ENCODE measurements around the gene FOXP1. TPM values are rescaled to one million over a fixed set of nuclear protein-coding genes. Genes with fewer than 3 reads are reported as not detected.

Gene FOXP1
- total and polyA plus RNA-seq, 2 donors from 2014 or later = 6.7 to 87.2 TPM

DNA sequence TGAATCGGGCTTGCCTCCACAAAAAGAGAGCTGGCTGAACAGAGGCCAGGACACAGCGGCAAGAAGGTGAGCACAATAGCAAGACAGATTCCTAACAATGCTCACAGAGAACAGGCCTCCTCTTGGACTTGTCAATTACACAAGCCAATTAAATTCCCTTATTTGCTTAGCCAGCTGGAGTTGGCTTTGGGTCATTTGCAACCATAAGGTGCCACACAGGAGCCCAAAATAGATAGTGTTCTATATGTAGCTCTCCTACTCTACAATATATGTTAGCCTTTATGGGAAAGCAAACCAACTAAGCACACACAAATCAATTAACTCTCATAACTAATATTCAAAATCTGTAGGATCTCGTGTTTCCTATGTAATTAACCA is 335.6 kb downstream of the FOXP1 start:
- intact Hi-C loops (cut with DNase I) = no loop called here
- FAIRE-seq (no peak), DNase-seq (no peak)
- H3K27me3 ChIP-seq (ENCODE audit: control insufficient read depth, insufficient read depth, low read length) = no peaks in the 10 kb centered on the region
- no peaks in the 10 kb centered on the region for H3K9me3 ChIP-seq (ENCODE audit: control insufficient read depth in 2 of 3, insufficient read depth in 1 of 3, low read length in 3 of 3)
- H3K27ac ChIP-seq (ENCODE audit: low read depth in 2 of 2, low read length in 2 of 2) = no peak overlapping the region
- TF ChIP-seq, protein P1, sequence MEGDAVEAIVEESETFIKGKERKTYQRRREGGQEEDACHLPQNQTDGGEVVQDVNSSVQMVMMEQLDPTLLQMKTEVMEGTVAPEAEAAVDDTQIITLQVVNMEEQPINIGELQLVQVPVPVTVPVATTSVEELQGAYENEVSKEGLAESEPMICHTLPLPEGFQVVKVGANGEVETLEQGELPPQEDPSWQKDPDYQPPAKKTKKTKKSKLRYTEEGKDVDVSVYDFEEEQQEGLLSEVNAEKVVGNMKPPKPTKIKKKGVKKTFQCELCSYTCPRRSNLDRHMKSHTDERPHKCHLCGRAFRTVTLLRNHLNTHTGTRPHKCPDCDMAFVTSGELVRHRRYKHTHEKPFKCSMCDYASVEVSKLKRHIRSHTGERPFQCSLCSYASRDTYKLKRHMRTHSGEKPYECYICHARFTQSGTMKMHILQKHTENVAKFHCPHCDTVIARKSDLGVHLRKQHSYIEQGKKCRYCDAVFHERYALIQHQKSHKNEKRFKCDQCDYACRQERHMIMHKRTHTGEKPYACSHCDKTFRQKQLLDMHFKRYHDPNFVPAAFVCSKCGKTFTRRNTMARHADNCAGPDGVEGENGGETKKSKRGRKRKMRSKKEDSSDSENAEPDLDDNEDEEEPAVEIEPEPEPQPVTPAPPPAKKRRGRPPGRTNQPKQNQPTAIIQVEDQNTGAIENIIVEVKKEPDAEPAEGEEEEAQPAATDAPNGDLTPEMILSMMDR (IDR thresholded peaks at IDR 0.05; ENCODE audit: borderline replicate concordance, extremely low read depth, insufficient read depth) = no peak
- no peak overlapping the region for H3K4me3 ChIP-seq (ENCODE audit: low read length in 3 of 3)
- no peaks in the 10 kb centered on the region for H3K36me3 ChIP-seq (ENCODE audit: control insufficient read depth in 2 of 3, insufficient read depth in 3 of 3, low read length in 3 of 3)
- peaks cover 0 to 4% (median 3%) of the 10 kb centered on the region in 3 donors for H3K4me1 ChIP-seq (ENCODE audit: control insufficient read depth in 2 of 3, insufficient read depth in 2 of 3, low read depth in 1 of 3, low read length in 3 of 3)
- H3K9ac ChIP-seq (ENCODE audit: low read length in 3 of 3) = no peak overlapping the region

DNA sequence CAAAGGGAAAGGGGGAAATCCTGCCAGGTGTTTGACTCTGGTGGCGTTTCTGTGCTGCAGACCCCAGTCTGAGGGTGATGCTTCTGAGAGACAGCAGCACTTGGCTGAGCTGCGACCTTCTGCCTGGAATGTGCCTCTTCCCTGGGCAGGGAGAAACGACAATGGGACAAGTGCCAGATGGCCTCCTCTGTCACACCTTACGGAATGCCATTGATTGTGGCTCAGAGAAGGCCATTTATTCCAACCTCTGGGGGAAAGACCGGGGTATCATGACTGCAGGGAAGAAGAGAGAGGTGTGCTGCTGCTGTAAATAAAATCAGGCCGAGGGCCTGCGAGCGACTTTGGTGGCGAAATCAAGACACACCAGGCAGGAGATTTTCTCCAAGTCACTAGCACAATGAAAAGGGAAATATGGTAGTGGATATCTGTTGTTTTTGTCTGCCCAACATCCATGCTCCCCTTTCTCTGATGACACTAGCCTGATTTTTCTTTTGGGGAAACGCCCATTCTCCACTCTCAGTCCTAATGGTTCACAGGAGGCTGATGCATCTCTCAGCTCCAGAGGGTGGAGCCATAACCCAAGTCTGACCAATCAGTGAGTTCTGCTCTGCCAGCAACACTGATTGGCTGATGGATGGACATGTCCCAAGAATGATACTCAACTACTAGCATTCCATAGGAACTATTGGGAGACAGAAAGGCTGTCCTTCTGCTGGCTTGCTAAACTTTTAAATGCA is 336.1 kb downstream of the FOXP1 start:
- Histone ChIP-seq H3K27me3 (ENCODE audit: control insufficient read depth, insufficient read depth, low read length) (no peaks in the 10 kb centered on the region), H3K4me1 (ENCODE audit: control insufficient read depth in 2 of 3, insufficient read depth in 2 of 3, low read depth in 1 of 3, low read length in 3 of 3) (peaks cover 0 to 4% (median 3%) of the 10 kb centered on the region in 3 donors), H3K9me3 (ENCODE audit: control insufficient read depth in 2 of 3, insufficient read depth in 1 of 3, low read length in 3 of 3) (no peaks in the 10 kb centered on the region), H3K9ac (ENCODE audit: low read length in 3 of 3) (no peak overlapping the region), H3K27ac (ENCODE audit: low read depth in 2 of 2, low read length in 2 of 2) (no peak overlapping the region), H3K4me3 (ENCODE audit: low read length in 3 of 3) (no peak overlapping the region), H3K36me3 (ENCODE audit: control insufficient read depth in 2 of 3, insufficient read depth in 3 of 3, low read length in 3 of 3) (no peaks in the 10 kb centered on the region)
- TF ChIP-seq, protein P1 (IDR thresholded peaks at IDR 0.05; ENCODE audit: borderline replicate concordance, extremely low read depth, insufficient read depth) = no peak
- intact Hi-C loops (cut with DNase I) = no loop called here
- DNase-seq (no peak), FAIRE-seq (no peak)

DNA sequence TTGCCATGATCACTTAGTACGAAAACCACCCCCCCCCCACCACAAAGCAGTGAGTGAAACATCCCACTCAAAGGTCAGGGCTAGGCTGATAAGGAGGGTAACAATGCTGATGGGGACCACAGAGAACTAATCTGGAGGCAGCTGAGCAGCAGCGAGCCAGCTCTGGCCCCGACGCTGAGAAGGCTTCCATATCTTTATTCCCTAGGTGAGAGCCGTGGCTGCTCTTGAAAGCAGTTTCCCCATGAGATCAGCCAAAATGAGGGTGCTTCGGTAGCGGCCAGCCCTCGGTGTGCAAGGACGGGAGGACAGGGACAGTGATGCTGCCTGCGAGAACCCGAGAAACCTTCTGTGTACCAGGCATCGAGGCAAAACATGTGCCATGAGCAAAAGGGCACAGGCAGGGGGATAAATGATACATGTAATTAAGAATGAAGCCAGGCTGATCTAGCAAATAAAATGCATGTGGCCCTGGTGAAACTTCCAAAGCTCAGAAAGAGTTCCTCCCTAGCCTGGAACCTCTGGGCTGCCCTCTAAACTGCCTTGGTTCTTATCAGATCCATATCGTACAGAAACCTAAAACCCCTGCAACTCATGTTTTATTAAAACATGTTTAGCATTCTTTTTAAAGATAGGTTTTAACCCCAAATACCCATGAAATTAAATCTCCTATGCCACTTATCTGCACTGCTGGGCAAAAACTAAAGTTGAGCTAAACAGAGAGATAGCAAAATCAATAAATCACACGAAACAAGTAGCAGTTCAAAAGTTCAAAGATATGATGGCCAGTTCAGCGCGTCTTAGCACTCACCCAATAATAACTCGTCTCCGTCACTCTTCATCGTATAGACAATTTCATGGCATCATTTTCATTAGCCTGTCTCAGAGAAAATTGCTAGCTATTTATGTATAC is 337.3 kb downstream of the FOXP1 start:
- DNase-seq = no peak

More for the DNA sequence above, 337.3 kb downstream of the FOXP1 start:
- no peaks in the 10 kb centered on the region for H3K36me3 ChIP-seq (ENCODE audit: control insufficient read depth in 2 of 3, insufficient read depth in 3 of 3, low read length in 3 of 3)
- H3K4me3 ChIP-seq (ENCODE audit: low read length in 3 of 3) = no peak overlapping the region
- no peak overlapping the region for H3K27ac ChIP-seq (ENCODE audit: low read depth in 2 of 2, low read length in 2 of 2)
- no peak overlapping the region for H3K9ac ChIP-seq (ENCODE audit: low read length in 3 of 3)
- FAIRE-seq = no peak
- H3K9me3 ChIP-seq (ENCODE audit: control insufficient read depth in 2 of 3, insufficient read depth in 1 of 3, low read length in 3 of 3) = no peaks in the 10 kb centered on the region
- intact Hi-C loops (cut with DNase I) = no loop called here
- peaks cover 0 to 5% (median 4%) of the 10 kb centered on the region in 3 donors for H3K4me1 ChIP-seq (ENCODE audit: control insufficient read depth in 2 of 3, insufficient read depth in 2 of 3, low read depth in 1 of 3, low read length in 3 of 3)
- TF ChIP-seq, protein P1 (IDR thresholded peaks at IDR 0.05; ENCODE audit: borderline replicate concordance, extremely low read depth, insufficient read depth) = no peak
- H3K27me3 ChIP-seq (ENCODE audit: control insufficient read depth, insufficient read depth, low read length) = no peaks in the 10 kb centered on the region
